Hindlimb muscle (tissue), 1 donor: ENCODE measurements around the gene MPP2. TPM values are rescaled to one million over a fixed set of nuclear protein-coding genes. Genes with fewer than 3 reads are reported as not detected.
A peak's percentile ranks its signal among the peaks of the same experiment; 100 is the strongest.
"Not testable (repeated sequence)": the region's sequence is repeated elsewhere in the genome, so short reads cannot be mapped to it uniquely, and the experiment has no call there.

ENCODE experiments used
- DNase-seq: peaks from one replicate; pipeline ENCODE4 v3.0.0-alpha.2; 2013
- polyA plus RNA-seq: library from polyadenylated mRNA; unstranded; fragments of 120-200 nt; gene quantifications from one replicate; pipeline ENCODE4 v1.2.1, GENCODE V29; 2013; ENCODE audit not compliant: insufficient read length

The MPP2 gene
- polyA plus RNA-seq, 1 donor: 2.2 TPM

DNA sequence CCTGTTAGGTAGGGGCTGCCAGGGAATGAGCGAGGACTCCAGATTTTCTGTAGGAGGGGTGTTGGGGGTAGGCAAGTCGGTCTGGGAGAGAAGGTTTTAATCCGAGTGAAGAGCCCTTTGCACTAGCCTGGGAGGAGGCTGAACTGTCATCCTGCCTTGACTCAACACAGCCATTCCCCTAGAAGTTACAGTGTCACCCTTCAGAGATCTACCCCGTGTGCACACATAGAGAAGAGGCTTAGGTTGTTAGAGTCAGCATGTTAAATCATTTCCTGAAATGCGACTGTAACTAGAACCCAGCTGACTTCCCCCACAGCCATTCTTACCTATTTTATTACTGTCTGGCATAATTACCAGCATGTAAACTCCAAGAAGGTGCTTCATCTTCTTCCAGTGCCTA, 20.6 kb upstream of the MPP2 start:
- not testable (repeated sequence) for DNase-seq

- no peak for DNase-seq
Measured at GRCh38 chr17:43927060-43927864, 19.9 kb upstream of the MPP2 start.

GRCh38 chr17:43924558-43924957, 17.2 kb upstream of the MPP2 start:
- no peak for DNase-seq

GRCh38 chr17:43920500-43921095, 13.3 kb upstream of the MPP2 start:
- DNase-seq: no peak

DNA sequence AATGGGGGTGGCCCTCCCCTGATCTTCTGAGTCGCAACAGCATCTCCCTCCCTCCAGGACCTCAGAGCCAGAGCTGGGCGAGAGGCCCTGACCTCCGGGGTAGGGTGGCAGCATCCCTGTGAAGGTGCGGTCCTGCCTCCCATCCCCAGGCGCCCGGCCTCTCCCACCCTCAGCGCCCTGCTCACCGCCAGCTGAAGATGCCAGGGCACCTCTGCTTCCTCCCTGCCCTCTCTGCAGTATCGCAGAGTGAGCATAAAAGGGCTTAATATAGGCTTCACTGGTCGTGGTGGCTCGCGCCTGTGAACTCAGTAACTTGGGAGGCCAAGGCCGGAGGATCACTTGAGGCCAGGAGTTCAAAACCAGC, 10.7 kb upstream of the MPP2 start:
- DNase-seq: no peak

GRCh38 chr17:43917348-43918025, 10.2 kb upstream of the MPP2 start:
- no peak for DNase-seq

- DNase-seq: no peak
Measured at GRCh38 chr17:43917016-43917347, 9.6 kb upstream of the MPP2 start.

DNA sequence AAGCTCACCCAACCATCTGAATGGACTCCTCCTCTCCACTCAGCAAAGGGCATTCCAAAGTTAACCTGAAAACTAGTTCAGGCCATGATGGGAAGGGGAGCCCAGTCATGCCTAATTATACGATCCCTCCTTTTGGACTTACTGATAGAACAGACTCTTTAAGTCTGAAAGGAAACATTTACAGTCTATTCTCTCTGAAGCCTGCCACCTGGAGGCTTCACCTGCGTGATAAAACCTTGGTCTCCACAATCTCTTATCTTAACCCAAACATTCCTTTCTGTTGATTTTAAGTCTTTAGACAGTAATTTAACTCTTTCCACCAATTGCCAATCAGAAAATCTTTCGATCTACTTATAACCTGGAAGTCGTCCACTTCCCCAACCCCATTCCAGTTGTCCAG, 9.0 kb upstream of the MPP2 start:
- no peak for DNase-seq

GRCh38 chr17:43915559-43915958, 8.2 kb upstream of the MPP2 start:
- DNase-seq: no peak

DNA sequence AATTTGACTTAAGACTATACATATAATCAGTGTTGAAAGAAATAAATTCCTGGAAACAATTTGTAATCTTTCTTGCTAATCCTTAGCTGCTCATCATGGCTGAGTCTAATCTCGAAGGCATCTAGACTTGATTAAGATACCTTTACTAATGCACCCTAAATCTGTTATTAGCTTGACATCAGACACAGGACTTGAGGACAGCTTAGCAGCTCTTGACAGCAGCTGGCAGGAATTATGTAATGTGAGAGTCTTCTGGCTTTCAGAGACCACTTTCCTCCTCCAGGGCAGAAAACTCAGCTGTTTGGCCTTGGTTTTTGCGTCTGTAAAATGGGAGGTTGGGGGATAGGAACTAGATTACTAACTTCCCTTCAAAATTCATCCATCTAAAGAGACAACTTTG, 7.1 kb upstream of the MPP2 start:
- no peak for DNase-seq

- DNase-seq: no peak
Measured at GRCh38 chr17:43913584-43913983, 6.2 kb upstream of the MPP2 start.

DNA sequence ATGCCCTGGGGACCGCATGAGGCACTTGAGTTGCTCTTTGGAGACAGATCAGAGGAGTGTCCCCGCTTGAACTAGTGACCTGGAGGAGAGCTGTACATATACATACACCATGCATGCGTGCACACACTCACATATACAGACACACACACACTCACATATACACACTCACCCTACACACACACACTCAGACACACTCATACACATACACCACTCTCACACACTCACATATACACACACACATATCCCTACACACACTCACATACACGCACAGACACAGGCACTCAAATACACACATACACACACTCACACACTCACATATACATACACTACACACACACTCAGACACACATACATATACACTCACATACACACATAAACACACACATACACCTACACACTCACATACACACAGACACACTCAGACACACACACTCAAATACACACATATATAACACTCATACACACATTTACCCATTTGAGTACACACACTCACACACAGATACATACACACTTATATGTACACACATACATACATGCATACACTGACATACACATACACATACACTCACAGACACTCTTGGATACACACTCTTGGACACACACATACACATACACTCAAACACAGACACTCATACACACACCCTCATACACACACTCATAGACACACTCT, 5.4 kb upstream of the MPP2 start:
- DNase-seq: no peak

GRCh38 chr17:43911904-43912303, 4.6 kb upstream of the MPP2 start:
- no peak for DNase-seq

GRCh38 chr17:43909537-43910231, 2.3 kb upstream of the MPP2 start:
- no peak for DNase-seq

DNA sequence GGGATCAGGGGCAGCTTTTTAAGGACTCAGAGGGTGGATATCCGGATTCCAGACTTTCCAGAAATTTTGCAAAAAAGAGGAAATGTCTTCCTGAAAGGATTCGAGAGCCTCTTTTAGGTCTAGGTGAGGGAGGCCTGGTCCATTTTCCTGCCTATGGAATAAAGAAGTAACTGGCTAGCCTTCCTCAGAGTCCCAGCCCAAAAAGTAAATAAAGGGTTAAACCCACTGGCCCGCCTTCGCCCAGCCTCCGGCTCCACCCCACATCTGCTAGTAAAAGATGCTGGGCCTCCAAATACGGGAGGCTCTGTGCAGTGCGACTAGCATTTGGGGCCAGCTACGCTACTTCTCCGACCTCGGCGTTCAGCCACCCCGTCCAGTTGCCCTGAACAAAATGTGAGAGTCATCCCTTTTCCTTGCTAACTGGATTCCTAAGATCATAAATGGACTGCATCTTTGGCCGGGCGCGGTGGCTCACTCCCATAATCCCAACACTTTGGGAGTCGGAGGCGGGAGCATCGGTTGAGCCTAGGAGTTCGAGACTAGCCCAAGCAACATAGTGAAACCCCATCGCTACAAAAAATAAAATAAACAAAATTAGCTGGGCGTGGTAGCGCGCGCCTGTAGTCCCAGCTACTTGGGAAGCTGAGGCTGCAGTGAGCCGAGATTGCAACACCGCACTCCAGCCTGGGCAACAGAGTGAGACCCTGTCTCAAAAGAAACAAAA, 824 bp upstream of the MPP2 start:
- DNase-seq: peak; percentile 85

DNA sequence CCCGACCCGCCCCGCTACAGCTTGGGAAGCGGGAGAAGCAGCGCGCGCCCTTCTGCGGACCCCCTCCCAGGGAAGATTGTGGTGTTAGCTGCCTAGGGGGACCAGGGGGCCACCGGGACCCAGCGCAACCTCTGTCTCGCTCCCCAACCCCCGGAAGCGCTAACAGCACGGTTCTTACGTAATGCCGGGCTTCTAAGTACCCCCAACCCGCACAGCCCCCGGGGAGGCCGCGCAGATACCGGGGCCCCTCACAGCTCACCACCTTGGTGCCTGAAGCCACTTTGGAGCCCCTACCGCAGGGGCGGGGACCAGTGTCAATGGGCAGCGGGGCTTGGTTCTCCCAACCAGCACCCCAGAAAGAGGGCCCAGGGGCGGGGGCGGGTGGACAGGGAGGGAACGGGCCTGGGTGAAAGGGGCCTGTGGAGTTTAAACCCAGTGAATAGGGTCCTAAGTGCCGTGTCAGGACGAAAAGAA, 348 bp downstream of the MPP2 start:
- no peak for DNase-seq

DNA sequence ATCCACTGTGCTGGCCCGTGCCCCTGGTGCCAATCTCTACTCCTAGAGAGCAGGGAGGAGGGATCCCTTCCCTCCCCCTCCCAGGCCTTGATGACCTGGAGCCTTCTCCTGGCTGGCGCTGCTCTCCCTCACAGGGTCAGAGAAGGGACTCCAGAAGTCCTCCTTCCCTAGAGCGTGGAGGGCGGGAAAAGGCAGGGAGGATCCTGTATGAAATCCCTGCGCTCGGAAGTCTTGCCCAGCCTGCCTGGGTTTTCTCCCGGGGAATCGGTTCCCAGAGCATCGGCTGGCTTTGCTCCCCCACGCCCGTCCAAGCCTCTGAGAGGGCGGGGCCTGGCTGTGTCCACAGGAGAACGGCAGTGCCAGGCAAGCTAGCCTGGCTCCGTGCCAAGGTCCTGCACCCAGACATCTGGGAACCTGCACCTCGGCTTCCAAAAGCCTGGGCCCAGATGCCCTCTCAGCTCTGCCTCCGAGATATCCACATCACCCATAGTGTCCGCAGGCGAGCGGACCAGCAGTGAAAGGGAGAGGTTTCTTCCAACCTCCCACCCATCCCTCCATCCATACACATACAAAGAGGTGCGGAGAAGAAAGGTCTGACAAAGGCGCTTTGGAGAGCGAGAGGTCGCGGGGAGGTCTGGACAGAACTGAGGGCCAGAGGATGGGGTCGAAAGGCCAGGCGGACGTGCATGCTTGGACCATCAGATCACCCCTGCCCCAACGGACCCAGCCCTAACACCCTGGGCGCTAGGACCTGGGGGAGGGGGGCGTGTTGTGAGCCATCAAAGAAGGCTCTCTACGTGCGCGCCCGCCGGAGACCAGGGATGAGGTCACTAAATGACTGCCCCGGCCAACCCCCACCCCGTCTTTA, 1.1 kb downstream of the MPP2 start:
- peak; percentile 86 for DNase-seq

DNA sequence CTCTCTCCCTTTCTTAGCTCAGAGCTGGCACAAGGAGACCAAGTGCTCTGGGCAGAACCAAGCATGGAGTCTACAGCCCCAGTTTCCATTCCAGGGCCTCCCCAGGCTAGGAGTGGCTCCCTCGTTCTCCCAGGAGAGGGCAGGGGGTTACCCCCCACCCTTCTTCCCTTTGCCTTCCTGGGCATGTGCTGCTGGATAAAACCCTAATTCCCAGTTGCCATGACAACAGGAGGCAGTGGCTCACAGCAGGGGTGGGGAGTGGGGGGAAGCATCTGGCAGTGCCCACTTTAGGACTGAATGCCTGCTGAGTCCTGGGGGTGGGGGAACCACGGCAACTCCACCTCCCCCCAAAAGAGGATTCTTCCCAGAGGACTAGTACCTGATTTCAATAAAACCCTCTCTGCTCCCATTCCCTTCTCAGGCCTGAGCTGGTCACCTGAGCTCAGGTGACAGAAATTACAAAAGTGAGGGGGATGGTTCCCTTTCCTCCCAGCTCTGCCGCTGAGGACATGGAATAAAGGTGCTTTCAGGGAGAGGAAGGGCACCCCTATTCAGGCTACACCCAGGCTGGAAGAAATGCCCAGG, 1.8 kb downstream of the MPP2 start:
- no peak for DNase-seq

DNA sequence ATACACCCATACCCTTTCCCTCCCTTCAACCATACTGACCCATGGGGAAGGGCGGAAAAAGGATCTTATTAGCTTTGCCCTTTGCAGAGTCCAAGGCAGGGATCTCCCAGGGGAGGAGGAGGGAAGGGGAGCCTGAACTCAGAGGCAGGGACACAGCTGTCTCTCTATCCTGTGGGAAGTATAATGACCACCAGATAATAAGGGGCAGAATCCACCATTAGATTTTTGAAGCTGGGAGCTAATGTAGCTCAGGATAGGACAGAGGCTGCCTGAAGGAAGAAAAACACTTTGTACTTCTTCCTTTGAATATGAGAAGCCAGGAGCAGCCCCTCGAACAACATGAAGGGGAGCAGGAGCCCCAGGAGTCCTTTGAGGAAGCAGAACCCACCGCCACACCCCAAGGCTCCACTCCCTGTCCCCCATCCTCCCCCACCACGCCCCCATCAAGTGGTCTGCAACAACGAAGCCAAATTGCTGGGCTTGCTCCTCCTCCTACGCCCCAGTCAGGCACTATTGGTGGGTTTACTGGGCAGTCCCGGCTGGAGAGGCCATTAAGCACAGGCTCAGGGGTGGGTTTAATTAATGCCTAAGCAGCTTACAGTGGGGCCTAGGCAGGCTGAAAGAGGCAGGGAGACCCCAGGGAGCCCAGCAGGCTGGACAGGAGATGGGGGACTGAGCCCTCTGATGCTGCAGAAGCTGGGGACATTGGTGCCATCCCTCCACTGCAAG, 5.3 kb downstream of the MPP2 start:
- no peak for DNase-seq
